GM19240 (cell line): ENCODE data around the gene ISYNA1.
"Not testable (repeated sequence)": the region's sequence is repeated elsewhere in the genome, so short reads cannot be mapped to it uniquely, and the experiment has no call there.

Experiments
- DNase-seq: peaks from one replicate; pipeline ENCODE4 v3.0.0; 2011; ENCODE audit warnings: low spot score; ENCODE audit not compliant: insufficient read length

Gene ISYNA1

GRCh38 chr19:18421371-18421959, 16.5 kb downstream of the ISYNA1 start:
- no peak for DNase-seq

DNA sequence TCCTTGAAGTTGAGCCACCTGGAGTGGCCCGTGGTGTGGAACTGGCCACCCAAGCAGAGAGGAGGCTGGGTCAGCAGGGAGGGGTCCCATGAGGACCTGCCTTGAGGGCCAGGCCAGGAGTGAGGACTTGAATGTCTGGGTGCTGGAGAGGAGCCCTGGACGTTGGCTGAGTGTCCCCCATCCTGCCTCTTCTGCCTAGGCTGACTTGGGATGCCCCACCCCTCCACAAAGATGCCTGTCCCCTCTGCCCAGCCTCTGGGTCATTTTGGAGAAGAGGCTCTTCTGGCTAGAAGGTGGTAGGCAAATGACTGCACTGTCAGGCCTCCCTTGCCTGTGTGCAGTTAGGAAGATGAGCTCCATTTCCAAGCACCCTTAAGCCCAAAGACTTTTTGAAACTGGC, 17.0 kb downstream of the ISYNA1 start:
- DNase-seq = no peak

- DNase-seq = no peak
These were observed 18.1 kb downstream of the ISYNA1 start for GRCh38 chr19:18419699-18420460.

DNA sequence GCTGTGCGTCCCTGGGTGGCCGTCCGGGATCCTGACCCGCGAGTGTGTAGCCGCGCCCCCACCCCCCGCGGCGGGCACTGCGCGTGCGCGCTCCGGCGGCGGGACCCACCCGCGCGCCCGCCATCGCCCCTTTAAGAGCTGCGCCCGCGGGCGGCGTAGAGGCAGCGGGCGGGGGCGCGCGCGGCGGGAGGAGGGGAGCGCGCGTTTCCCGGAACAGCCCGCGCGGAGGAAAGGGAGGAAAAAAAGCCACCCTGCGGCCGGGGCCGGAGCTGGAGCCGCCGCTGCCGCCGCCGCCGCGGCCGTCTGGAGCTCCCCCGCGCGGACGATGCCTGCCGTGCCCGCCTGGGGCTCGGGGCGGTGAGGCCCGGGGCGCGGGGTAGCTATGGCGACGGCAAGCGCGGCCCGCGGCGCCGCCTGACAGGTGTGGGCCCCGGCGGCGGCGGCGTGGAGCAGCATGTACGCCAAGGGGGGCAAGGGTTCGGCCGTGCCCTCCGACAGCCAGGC, 18.7 kb downstream of the ISYNA1 start, which contains the start of gene SSBP4:
Gene SSBP4, plus strand, starts transcription at position 204 of the 504 bp plus-strand sequence. Its CDS starts 251 bp downstream, at position 455.
- DNase-seq = no peak

GRCh38 chr19:18418483-18419194, 19.3 kb downstream of the ISYNA1 start:
- no peak for DNase-seq

- no peak for DNase-seq
These were observed 19.9 kb downstream of the ISYNA1 start for GRCh38 chr19:18418029-18418482.

DNA sequence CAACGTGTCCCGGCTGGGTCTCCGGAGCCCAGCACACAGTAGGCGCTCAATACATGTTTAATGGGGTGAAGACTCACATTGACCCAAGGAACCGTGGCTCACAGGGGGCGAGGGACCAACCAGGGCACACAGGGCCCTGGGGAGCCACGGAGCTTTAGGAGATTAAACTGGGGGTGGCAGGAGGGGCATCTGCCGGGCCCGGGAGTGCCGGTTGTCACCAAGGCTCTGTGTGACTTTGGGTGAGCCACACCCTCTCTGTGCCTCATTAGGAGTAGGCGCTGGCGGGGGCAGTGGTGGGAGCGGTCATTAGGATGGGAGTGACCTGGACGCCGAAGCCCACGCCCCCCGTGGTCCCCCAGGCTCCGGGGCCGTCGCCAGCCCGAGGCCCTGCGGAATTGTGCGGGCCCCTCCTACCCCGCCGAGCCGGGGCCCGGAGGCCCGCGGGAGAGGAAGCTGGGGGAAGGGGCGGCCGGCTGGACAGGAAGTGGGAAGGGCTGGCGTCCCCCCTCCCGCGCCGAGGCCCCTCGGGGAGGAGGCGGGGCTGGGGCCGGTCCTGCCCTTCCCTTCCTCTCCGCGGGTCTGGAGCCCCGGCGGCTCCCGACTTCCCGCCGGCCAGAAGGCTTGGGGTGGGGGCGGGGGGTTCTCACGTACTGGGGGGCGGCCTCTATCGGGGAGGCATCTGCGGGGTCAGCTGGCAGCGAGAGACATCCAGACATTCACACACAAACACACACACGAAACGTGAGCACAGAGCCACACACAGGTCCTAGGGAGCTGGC, 20.5 kb downstream of the ISYNA1 start:
- no peak for DNase-seq

GRCh38 chr19:18416778-18417249, 21.1 kb downstream of the ISYNA1 start:
- DNase-seq = no peak

- no peak for DNase-seq
These were observed 22.6 kb downstream of the ISYNA1 start for GRCh38 chr19:18415178-18415867.

DNA sequence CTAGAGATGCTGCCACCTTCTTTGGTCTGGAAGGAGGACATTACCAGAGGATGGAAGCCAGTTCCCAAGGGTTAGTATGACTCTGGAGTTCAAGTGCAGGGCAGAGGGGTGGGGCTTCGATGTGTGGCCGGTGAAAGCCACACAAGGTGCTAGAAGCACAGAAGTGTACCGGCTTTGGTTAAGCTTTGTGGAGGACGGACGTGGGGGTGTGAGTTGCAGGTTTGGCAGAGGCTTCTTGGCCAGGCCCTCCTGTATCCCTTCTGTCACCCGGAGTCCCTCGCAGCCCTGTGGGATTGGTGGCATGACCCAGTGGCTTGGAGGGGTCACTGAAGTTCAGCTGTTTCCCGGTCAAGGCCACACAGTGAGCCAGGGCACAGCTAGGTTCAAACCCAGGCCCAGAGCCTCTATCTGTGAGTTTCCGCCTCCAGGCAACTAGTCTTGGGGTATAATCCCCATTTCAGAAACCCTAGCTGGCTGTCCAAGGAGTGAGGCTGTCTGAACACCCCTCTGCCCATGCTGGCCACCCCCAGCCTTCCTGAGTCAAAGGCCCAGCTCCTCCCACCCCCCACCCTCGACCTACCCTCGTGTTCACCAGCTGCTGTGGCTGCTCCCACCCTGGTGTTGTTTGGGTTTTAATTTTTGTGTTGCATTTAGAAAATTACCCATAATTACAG, 23.3 kb downstream of the ISYNA1 start:
- DNase-seq = no peak

- no peak for DNase-seq
These were observed 25.2 kb downstream of the ISYNA1 start for GRCh38 chr19:18412610-18413239.

- DNase-seq = no peak
These were observed 29.9 kb downstream of the ISYNA1 start for GRCh38 chr19:18408053-18408476.

GRCh38 chr19:18406749-18407148, 31.2 kb downstream of the ISYNA1 start:
- DNase-seq = no peak

GRCh38 chr19:18405754-18406153, 32.2 kb downstream of the ISYNA1 start:
- not testable (repeated sequence) for DNase-seq

GRCh38 chr19:18402455-18403248, 35.3 kb downstream of the ISYNA1 start:
- DNase-seq = not testable (repeated sequence)

DNA sequence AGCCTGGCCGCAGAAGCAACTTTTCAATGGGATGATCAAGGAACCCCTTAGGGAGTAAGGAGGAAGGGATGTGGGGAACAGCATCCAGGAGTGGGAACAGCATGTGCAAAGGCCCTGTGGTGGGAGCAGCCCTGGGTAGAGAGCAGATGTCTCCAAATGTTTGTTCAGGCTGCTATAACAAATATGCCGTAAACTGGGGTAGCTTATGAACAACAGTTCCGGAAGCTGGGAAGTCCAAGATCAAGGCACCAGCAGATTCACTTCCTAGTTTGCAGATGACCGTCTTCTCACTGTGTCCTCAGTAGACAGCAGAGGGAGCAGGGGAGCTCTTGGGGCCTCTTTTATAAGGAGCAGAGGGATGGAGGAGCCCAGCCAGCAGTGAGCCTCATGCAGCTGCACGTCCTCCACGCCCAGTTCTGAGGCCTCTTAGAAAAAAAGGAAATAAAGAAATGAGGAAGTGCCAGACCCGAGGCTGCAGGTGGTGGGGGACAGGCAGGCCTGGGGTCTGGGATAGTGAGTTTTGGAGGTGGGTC, 36.3 kb downstream of the ISYNA1 start:
- no peak for DNase-seq

- DNase-seq = no peak
These were observed 38.9 kb downstream of the ISYNA1 start for GRCh38 chr19:18399008-18399407.
